GM12873 (cell line): ENCODE results near the gene ZDHHC3.

Experiments used
- CTCF ChIP-seq: IDR thresholded peaks from 2 replicates; pipeline ENCODE4 v1.5.1; 2012; ENCODE audit warnings: low read depth, mild to moderate bottlenecking, moderate library complexity, low read length, control low read depth; ENCODE audit not compliant: insufficient read depth; ENCODE audit errors: missing control alignments

Gene ZDHHC3

GRCh38 chr3:44995142-44995770 lies 19.3 kb upstream of the ZDHHC3 start:
- no peak for TF ChIP-seq CTCF

- TF ChIP-seq CTCF, result no peak
Measured at GRCh38 chr3:44993471-44994205, 17.7 kb upstream of the ZDHHC3 start.

- peak; percentile 79 for TF ChIP-seq CTCF
Measured at GRCh38 chr3:44992555-44993470, 16.8 kb upstream of the ZDHHC3 start.

GRCh38 chr3:44991326-44991725 lies 15.4 kb upstream of the ZDHHC3 start:
- no peak for TF ChIP-seq CTCF

GRCh38 chr3:44989636-44990373 lies 13.8 kb upstream of the ZDHHC3 start:
- no peak for TF ChIP-seq CTCF

GRCh38 chr3:44989141-44989540 lies 13.2 kb upstream of the ZDHHC3 start:
- no peak for TF ChIP-seq CTCF
